Loucy (cell line): ENCODE measurements around the gene APOO.

Source experiments
- EZH2phosphoT487 ChIP-seq: fragments of 200-600 bp; IDR thresholded peaks from 2 replicates; pipeline ENCODE4 v1.6.1; 2018; ENCODE audit warnings: antibody characterized with exemption, mild to moderate bottlenecking, moderate library complexity, borderline replicate concordance
- TF ChIP-seq, protein P1 (sequence below): fragments of 200-600 bp; sonication (generic); conservative IDR thresholded peaks from 2 replicates; pipeline ENCODE4 v1.5.1; 2014; ENCODE audit warnings: mild to moderate bottlenecking, antibody characterized with exemption, low read length

DNA sequence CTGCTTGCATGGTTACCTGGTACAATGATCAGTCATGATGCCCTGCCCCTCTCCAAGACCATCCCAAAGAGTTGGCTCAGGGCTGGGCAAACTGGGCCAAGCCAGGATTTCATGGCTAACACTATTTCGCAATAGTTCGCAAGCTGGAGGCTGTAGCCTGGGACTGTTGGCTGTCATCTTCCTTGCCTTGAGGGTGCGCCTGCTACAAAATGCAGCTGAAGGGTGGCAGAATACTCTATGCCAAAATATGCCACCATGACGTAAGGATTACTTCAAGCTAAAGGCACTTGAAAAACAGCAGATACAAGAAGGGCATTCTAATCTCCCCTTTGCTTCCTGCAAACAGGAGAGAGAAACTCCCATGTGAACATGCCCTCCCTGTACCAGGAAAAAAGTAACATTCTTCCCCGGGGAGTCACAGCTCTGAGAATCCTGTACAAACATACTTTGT is 103.8 kb downstream of the APOO start:
- TF ChIP-seq, protein P1, sequence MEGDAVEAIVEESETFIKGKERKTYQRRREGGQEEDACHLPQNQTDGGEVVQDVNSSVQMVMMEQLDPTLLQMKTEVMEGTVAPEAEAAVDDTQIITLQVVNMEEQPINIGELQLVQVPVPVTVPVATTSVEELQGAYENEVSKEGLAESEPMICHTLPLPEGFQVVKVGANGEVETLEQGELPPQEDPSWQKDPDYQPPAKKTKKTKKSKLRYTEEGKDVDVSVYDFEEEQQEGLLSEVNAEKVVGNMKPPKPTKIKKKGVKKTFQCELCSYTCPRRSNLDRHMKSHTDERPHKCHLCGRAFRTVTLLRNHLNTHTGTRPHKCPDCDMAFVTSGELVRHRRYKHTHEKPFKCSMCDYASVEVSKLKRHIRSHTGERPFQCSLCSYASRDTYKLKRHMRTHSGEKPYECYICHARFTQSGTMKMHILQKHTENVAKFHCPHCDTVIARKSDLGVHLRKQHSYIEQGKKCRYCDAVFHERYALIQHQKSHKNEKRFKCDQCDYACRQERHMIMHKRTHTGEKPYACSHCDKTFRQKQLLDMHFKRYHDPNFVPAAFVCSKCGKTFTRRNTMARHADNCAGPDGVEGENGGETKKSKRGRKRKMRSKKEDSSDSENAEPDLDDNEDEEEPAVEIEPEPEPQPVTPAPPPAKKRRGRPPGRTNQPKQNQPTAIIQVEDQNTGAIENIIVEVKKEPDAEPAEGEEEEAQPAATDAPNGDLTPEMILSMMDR = no peak
- TF ChIP-seq EZH2phosphoT487 = no peak
